H1 (cell line): Measurements from ENCODE around the gene RIBC2. TPM values are rescaled to one million over a fixed set of nuclear protein-coding genes. Genes with fewer than 3 reads are reported as not detected.

ENCODE experiments used
- CBX8 ChIP-seq: fragments of 300-800, 300-1000 bp; sonication (generic); IDR thresholded peaks from 2 replicates; pipeline ENCODE4 v1.7.1; 2016; ENCODE audit warnings: low read depth, low read length, borderline replicate concordance
- CREB1 ChIP-seq: IDR thresholded peaks from 2 replicates; pipeline ENCODE4 v1.6.1; 2012; ENCODE audit warnings: inconsistent platforms
- FOSL1 ChIP-seq: IDR thresholded peaks from 2 replicates; pipeline ENCODE4 v1.6.1; 2011; ENCODE audit warnings: mild to moderate bottlenecking, low read depth, low read length, moderate library complexity; ENCODE audit not compliant: insufficient read depth
- JUN ChIP-seq: IDR thresholded peaks from 2 replicates; pipeline ENCODE4 v1.6.1; 2011; ENCODE audit warnings: low read depth, mild to moderate bottlenecking, improper control_type of control experiment, low read length
- JUND ChIP-seq: IDR thresholded peaks from 2 replicates; pipeline ENCODE4 v1.6.1; 2011; ENCODE audit warnings: mild to moderate bottlenecking, improper control_type of control experiment, low read length
- KDM1A ChIP-seq: fragments of 200-600, 300-600 bp; sonication (generic); IDR thresholded peaks from 2 replicates; pipeline ENCODE4 v1.7.1; 2016; ENCODE audit warnings: mild to moderate bottlenecking, low read length, borderline replicate concordance
- KDM5A ChIP-seq: fragments of 200-600 bp; IDR thresholded peaks from 2 replicates; pipeline ENCODE4 v1.7.1; 2012; ENCODE audit warnings: mild to moderate bottlenecking, low read length, inconsistent platforms, mixed read lengths
- MAFK ChIP-seq: IDR thresholded peaks from 2 replicates; pipeline ENCODE4 v1.6.1; 2012; ENCODE audit warnings: low read depth, mild to moderate bottlenecking, improper control_type of control experiment, low read length
- NRF1 ChIP-seq: IDR thresholded peaks from 2 replicates; pipeline ENCODE4 v1.6.1; 2011; ENCODE audit warnings: mild to moderate bottlenecking, low read depth, low read length, improper control_type of control experiment
- POU5F1 ChIP-seq: IDR thresholded peaks from 2 replicates; pipeline ENCODE4 v1.6.1; 2011; ENCODE audit warnings: low read depth, mild to moderate bottlenecking, low read length, moderate library complexity
- RAD21 ChIP-seq, 2 experiments: IDR thresholded peaks in 1 of 2; conservative IDR thresholded peaks in 1 of 2; 2 replicates each; pipeline ENCODE4 v1.6.1; 2011; ENCODE audit warnings: low read depth in 2 of 2, low read length in 2 of 2, improper control_type of control experiment in 1 of 2, inconsistent platforms in 1 of 2, mild to moderate bottlenecking in 1 of 2, moderate library complexity in 1 of 2
- SAP30 ChIP-seq: fragments of 300-600 bp; sonication (generic); IDR thresholded peaks from 2 replicates; pipeline ENCODE4 v1.7.1; 2012; ENCODE audit warnings: low read length, moderate library complexity, mild to moderate bottlenecking, inconsistent platforms; ENCODE audit not compliant: insufficient read depth, insufficient replicate concordance
- SP1 ChIP-seq: IDR thresholded peaks from 2 replicates; pipeline ENCODE4 v1.6.1; 2011; ENCODE audit warnings: low read depth, low read length
- SP4 ChIP-seq: IDR thresholded peaks from 2 replicates; pipeline ENCODE4 v1.6.1; 2012; ENCODE audit warnings: low read length, inconsistent platforms
- SUZ12 ChIP-seq: fragments of 200-600 bp; sonication (generic); IDR thresholded peaks from 2 replicates; pipeline ENCODE4 v1.6.1; 2012; ENCODE audit warnings: mild to moderate bottlenecking, inconsistent platforms, low read length, moderate library complexity, mixed read lengths
- TBP ChIP-seq: IDR thresholded peaks from 2 replicates; pipeline ENCODE4 v1.6.1; 2011; ENCODE audit warnings: low read depth, low read length, improper control_type of control experiment
- TEAD4 ChIP-seq: IDR thresholded peaks from 2 replicates; pipeline ENCODE4 v1.6.1; 2012; ENCODE audit warnings: low read depth, low read length, inconsistent platforms, mixed read lengths
- YY1 ChIP-seq: IDR thresholded peaks from 2 replicates; pipeline ENCODE4 v1.6.1; 2011; ENCODE audit warnings: low read depth, mild to moderate bottlenecking, low read length
- polyA plus RNA-seq, 7 experiments: library from polyadenylated mRNA; depleted of rRNA in 3 of 7; stranded (reverse) in 5 of 7; unstranded in 2 of 7; fragments of >200 nt in 5 of 7; fragments of 200-250 nt in 2 of 7; gene quantifications; 1 replicate in 5 of 7; 2 replicates in 1 of 7; 4 replicates in 1 of 7; pipeline versions ENCODE4 v1.2.1 to v1.2.3, GENCODE V29; 2011 to 2013; ENCODE audit warnings: missing spikeins in 2 of 7, mixed read lengths in 2 of 7
- total RNA-seq: library from RNA; stranded (reverse); fragmentation: NEBNext Ultra II Directional; extraction: Animal tissue kit (Norgen Biotek cat#: 25700); gene quantifications from 2 replicates; pipeline ENCODE4 v1.2.1, GENCODE V29; 2021
- TF ChIP-seq, protein P1 (sequence below): IDR thresholded peaks from 2 replicates; pipeline ENCODE4 v1.6.1; 2012; ENCODE audit warnings: inconsistent platforms
- TF ChIP-seq, protein P2 (sequence below): IDR thresholded peaks from 2 replicates; pipeline ENCODE4 v1.6.1; 2012; ENCODE audit warnings: inconsistent platforms
- TF ChIP-seq, protein P3 (sequence below): IDR thresholded peaks from 2 replicates; pipeline ENCODE4 v1.6.1; 2011; ENCODE audit warnings: low read depth, mild to moderate bottlenecking, low read length; ENCODE audit not compliant: insufficient read depth
- TF ChIP-seq, protein P4 (sequence below): IDR thresholded peaks from 2 replicates; pipeline ENCODE4 v1.6.1; 2011; ENCODE audit warnings: low read length, improper control_type of control experiment

Gene RIBC2
- total and polyA plus RNA-seq, 2 of the 8 experiments (the other 6 are each of a cell fraction or from before 2014, with no cell fraction given): 0.79 to 2.1 TPM

DNA sequence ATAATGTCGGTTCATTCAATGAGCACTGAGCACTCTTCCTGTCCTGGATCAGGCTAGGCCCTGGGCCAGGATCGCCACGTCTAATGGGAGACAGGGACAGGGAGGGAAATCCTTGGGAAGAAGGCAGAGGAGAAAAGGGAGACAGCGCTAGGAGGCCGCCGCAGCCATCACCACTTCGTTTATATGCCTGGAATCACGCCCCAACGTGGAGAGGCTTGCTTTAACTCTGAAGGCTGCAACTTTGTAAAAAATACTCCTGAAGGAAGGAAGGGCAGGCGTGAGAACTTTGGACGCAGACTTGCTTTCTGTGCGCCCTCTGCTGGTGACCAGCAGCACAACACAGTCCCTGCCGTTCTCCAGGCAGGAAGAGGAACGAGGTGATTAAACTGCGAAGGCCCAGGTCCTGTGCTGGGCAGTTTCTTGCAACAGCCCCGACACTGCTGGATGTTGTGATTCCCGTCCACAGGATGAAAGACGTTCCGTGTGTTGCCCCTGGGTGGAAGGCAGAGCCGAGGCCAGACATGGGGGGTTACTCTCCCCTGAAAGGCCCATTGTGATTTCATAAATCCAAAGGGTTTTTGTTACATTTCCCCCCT is 22.1 kb downstream of the RIBC2 start (continued):
- no peak for TF ChIP-seq SP4
- TF ChIP-seq TEAD4: no peak
- TF ChIP-seq TBP: peak; percentile 77; the same call in 1 of the 2 replicates
- TF ChIP-seq RAD21 (IDR thresholded peaks at IDR 0.05 in 1 of 2, conservative IDR thresholded peaks at IDR 0.05 in 1 of 2; ENCODE audit: low read depth in 2 of 2, low read length in 2 of 2): peak; percentile 79 to 82
- no peak for TF ChIP-seq JUN
- 0 out of 2 replicates have a peak, but pooled peaks have one; percentile 34 for TF ChIP-seq JUND
- no peak for TF ChIP-seq KDM1A
- TF ChIP-seq POU5F1: no peak
- TF ChIP-seq YY1: no peak
- TF ChIP-seq SUZ12: no peak
- no peak for TF ChIP-seq FOSL1
- no peak for TF ChIP-seq NRF1
- TF ChIP-seq CBX8: no peak
- no peak for TF ChIP-seq CREB1
- TF ChIP-seq SAP30: no peak
- TF ChIP-seq, protein P1, sequence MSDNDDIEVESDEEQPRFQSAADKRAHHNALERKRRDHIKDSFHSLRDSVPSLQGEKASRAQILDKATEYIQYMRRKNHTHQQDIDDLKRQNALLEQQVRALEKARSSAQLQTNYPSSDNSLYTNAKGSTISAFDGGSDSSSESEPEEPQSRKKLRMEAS: peak; percentile 87
- TF ChIP-seq, protein P2, sequence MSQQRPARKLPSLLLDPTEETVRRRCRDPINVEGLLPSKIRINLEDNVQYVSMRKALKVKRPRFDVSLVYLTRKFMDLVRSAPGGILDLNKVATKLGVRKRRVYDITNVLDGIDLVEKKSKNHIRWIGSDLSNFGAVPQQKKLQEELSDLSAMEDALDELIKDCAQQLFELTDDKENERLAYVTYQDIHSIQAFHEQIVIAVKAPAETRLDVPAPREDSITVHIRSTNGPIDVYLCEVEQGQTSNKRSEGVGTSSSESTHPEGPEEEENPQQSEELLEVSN: peak; percentile 72
- no peak for TF ChIP-seq MAFK
- no peak for TF ChIP-seq KDM5A
- TF ChIP-seq, protein P3, sequence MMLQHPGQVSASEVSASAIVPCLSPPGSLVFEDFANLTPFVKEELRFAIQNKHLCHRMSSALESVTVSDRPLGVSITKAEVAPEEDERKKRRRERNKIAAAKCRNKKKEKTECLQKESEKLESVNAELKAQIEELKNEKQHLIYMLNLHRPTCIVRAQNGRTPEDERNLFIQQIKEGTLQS: no peak
- no peak for TF ChIP-seq SP1
- TF ChIP-seq, protein P4, sequence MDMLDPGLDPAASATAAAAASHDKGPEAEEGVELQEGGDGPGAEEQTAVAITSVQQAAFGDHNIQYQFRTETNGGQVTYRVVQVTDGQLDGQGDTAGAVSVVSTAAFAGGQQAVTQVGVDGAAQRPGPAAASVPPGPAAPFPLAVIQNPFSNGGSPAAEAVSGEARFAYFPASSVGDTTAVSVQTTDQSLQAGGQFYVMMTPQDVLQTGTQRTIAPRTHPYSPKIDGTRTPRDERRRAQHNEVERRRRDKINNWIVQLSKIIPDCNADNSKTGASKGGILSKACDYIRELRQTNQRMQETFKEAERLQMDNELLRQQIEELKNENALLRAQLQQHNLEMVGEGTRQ: no peak
- TF ChIP-seq, all 59 proteins: peak for 7
